Upper lobe of left lung (tissue), 6 donors: ENCODE results near the gene DCBLD1. TPM values are rescaled to one million over a fixed set of nuclear protein-coding genes. Genes with fewer than 3 reads are reported as not detected.

Source experiments
- ATAC-seq, 2 donors: fragments of 200-7000 bp; cut with Tn5 transposase; one replicate each; pipeline ENCODE4 v1.9.1; 2022; ENCODE audit warnings: mild to moderate bottlenecking in 2 of 2, moderate library complexity in 2 of 2; ENCODE audit not compliant: low FRiP score in 2 of 2
- DNase-seq, 2 donors: peaks; one replicate each; pipeline ENCODE4 v3.0.0-alpha.2; 2019 to 2020
- H3K27ac ChIP-seq, 4 donors: fragments of 200-600 bp; sonication (generic); one replicate each; pipeline ENCODE4 v1.5.1; 2016 to 2019
- H3K27me3 ChIP-seq, 4 donors: fragments of 200-600 bp; sonication (generic); one replicate each; pipeline ENCODE4 v1.5.1; 2017 to 2019
- H3K36me3 ChIP-seq, 4 donors: fragments of 200-600 bp; sonication (generic); one replicate each; pipeline ENCODE4 v1.5.1; 2016 to 2019
- H3K4me1 ChIP-seq, 4 donors: fragments of 200-600 bp; sonication (generic); one replicate each; pipeline ENCODE4 v1.5.1; 2018 to 2019
- H3K4me3 ChIP-seq, 4 donors: fragments of 200-600 bp; sonication (generic); one replicate each; pipeline ENCODE4 v1.5.1; 2017 to 2019; ENCODE audit warnings: mild to moderate bottlenecking in 2 of 4, moderate library complexity in 1 of 4
- H3K9me3 ChIP-seq, 4 donors: fragments of 200-600 bp; sonication (generic); one replicate each; pipeline ENCODE4 v1.5.1; 2018 to 2019
- EP300 ChIP-seq, 4 donors: sonication (generic); formaldehyde crosslinking; IDR thresholded peaks; one replicate each; pipeline ENCODE4 v1.5.1; 2017; ENCODE audit warnings: antibody characterized with exemption in 4 of 4, control low read depth in 2 of 4
- POLR2A ChIP-seq, 4 donors: fragments of 450-650 bp; IDR thresholded peaks; one replicate each; pipeline ENCODE4 v1.5.1; 2016 to 2017; ENCODE audit warnings: antibody characterized with exemption in 4 of 4, mild to moderate bottlenecking in 2 of 4
- POLR2AphosphoS5 ChIP-seq, 2 donors: sonication (generic); formaldehyde crosslinking; IDR thresholded peaks; one replicate each; pipeline ENCODE4 v1.5.1; 2017; ENCODE audit warnings: antibody characterized with exemption in 2 of 2
- WGBS, 2 donors: methylation state at CpG; one replicate each; pipeline ENCODE4 v1.1.5; 2017 to 2018; 5-methylcytosine and 5-hydroxymethylcytosine counted together
- total RNA-seq, 6 donors: library from RNA; depleted of rRNA in 4 of 6; stranded (reverse); fragments of >200 nt in 4 of 6; gene quantifications; one replicate each; pipeline versions ENCODE4 v1.1.0 to v1.2.1, GENCODE V29; 2016 to 2021
- TF ChIP-seq, protein P1 (sequence below), 6 experiments: fragments of 450-650 bp in 4 of 6; fragments of 200-600 bp in 2 of 6; sonication (generic) in 2 of 6; IDR thresholded peaks; one replicate each; pipeline ENCODE4 v1.5.1; 2016 to 2019; ENCODE audit warnings: antibody characterized with exemption in 6 of 6
- donor health status: DM: no; HTN: no; CAD: no; lungs with moderate emphysema.
- donor health status: DM: no; HTN: yes; CAD: no; lungs with severe emphysema.

The DCBLD1 gene
- total RNA-seq, 6 donors from 2014 or later = 12.5 to 48.1 (median 19.6) TPM

DNA sequence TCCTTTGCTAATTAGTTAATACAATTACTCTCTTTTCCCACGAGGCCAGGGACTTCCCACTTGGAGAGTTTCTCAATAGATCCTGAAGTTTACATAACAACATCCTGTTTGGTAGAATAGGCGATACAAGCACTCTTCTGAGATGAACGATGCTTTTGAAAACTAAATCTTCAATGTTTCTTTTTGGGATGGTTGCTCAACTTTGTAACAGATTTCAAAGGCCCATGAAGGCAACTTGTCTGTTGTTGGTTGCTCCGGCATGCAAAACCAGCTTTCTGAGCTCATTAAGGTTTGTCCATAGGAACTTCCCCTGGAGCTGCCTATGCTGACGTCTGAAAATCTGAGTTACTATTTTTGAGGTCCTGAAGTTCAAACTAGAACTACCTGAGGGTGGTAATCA, 30.8 kb upstream of the DCBLD1 start:
- Histone ChIP-seq H3K9me3 (no peaks in the 10 kb centered on the region), H3K27me3 (no peaks in the 10 kb centered on the region), H3K27ac (no peak overlapping the region), H3K4me1 (peaks cover 13 to 31% (median 17%) of the 10 kb centered on the region in 4 donors), H3K36me3 (no peaks in the 10 kb centered on the region), H3K4me3 (no peak overlapping the region)
- no peak for TF ChIP-seq POLR2A (IDR thresholded peaks at IDR 0.05)
- TF ChIP-seq, protein P1, sequence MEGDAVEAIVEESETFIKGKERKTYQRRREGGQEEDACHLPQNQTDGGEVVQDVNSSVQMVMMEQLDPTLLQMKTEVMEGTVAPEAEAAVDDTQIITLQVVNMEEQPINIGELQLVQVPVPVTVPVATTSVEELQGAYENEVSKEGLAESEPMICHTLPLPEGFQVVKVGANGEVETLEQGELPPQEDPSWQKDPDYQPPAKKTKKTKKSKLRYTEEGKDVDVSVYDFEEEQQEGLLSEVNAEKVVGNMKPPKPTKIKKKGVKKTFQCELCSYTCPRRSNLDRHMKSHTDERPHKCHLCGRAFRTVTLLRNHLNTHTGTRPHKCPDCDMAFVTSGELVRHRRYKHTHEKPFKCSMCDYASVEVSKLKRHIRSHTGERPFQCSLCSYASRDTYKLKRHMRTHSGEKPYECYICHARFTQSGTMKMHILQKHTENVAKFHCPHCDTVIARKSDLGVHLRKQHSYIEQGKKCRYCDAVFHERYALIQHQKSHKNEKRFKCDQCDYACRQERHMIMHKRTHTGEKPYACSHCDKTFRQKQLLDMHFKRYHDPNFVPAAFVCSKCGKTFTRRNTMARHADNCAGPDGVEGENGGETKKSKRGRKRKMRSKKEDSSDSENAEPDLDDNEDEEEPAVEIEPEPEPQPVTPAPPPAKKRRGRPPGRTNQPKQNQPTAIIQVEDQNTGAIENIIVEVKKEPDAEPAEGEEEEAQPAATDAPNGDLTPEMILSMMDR (IDR thresholded peaks at IDR 0.05) = no peak
- TF ChIP-seq EP300 (IDR thresholded peaks at IDR 0.05) = no peak
- no peak for TF ChIP-seq POLR2AphosphoS5 (IDR thresholded peaks at IDR 0.05)
- DNase-seq (no peak), ATAC-seq (no peak)
- 14 to 34% methylated on average over 5 of the region's 5 CpGs for WGBS, 2 donors

DNA sequence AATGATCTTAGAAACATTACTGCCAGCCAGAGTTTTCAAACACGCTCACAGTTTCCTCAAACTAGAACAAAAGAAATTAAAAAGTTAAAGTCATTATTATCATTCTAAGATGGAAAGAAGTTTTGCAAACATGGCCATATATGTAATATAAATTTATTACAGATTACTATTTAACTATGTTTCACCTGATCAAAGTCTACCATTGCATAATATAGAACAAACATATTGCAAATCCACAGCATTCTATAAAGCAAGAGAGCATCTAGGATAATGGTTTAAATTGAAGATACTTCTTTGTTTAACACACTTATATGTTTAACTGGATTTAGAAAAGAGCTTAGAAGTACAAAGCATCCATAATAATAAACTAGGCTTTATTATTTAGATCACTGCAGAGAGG, 26.2 kb upstream of the DCBLD1 start:
- Histone ChIP-seq H3K27me3 (no peaks in the 10 kb centered on the region), H3K36me3 (no peaks in the 10 kb centered on the region), H3K27ac (no peak overlapping the region), H3K4me3 (no peak overlapping the region), H3K9me3 (no peaks in the 10 kb centered on the region), H3K4me1 (peaks cover 8 to 10% (median 9%) of the 10 kb centered on the region in 4 donors)
- 93 to 94% methylated on average over 1 of the region's 1 CpG for WGBS, 2 donors
- DNase-seq (no peak), ATAC-seq (no peak)
- no peak for TF ChIP-seq POLR2AphosphoS5 (IDR thresholded peaks at IDR 0.05)
- TF ChIP-seq EP300 (IDR thresholded peaks at IDR 0.05) = no peak
- TF ChIP-seq, protein P1 (IDR thresholded peaks at IDR 0.05) = no peak
- no peak for TF ChIP-seq POLR2A (IDR thresholded peaks at IDR 0.05)

- no peaks in the 10 kb centered on the region for H3K36me3 ChIP-seq
- no peak for TF ChIP-seq POLR2AphosphoS5 (IDR thresholded peaks at IDR 0.05)
- no peak for TF ChIP-seq POLR2A (IDR thresholded peaks at IDR 0.05)
- TF ChIP-seq, protein P1 (IDR thresholded peaks at IDR 0.05) = no peak
- no peak for TF ChIP-seq EP300 (IDR thresholded peaks at IDR 0.05)
- WGBS, 2 donors = 76 to 84% methylated on average over 5 of the region's 5 CpGs
- H3K4me1 ChIP-seq = peaks cover under 1 to 2% (median 1%) of the 10 kb centered on the region in 4 donors
- ATAC-seq = no peak
- H3K27ac ChIP-seq = no peak overlapping the region
- no peaks in the 10 kb centered on the region for H3K9me3 ChIP-seq
- DNase-seq = no peak
- no peaks in the 10 kb centered on the region for H3K27me3 ChIP-seq
- H3K4me3 ChIP-seq = no peak overlapping the region
These were observed 25.5 kb upstream of the DCBLD1 start for GRCh38 chr6:117456998-117457397.

- no peaks in the 10 kb centered on the region for H3K4me1 ChIP-seq
- WGBS, 2 donors = 63 to 78% methylated on average over 2 of the region's 2 CpGs
- DNase-seq = no peak
- H3K4me3 ChIP-seq = no peak overlapping the region
- H3K27ac ChIP-seq = no peak overlapping the region
- no peaks in the 10 kb centered on the region for H3K27me3 ChIP-seq
- ATAC-seq = no peak
- H3K9me3 ChIP-seq = no peaks in the 10 kb centered on the region
- TF ChIP-seq POLR2A (IDR thresholded peaks at IDR 0.05) = no peak
- TF ChIP-seq, protein P1 (IDR thresholded peaks at IDR 0.05) = no peak
- TF ChIP-seq POLR2AphosphoS5 (IDR thresholded peaks at IDR 0.05) = no peak
- TF ChIP-seq EP300 (IDR thresholded peaks at IDR 0.05) = no peak
- H3K36me3 ChIP-seq = no peaks in the 10 kb centered on the region
These were observed 23.1 kb upstream of the DCBLD1 start for GRCh38 chr6:117459204-117459944.
